ENCODE data around the gene APBB2. TPM values are rescaled to one million over a fixed set of nuclear protein-coding genes. Genes with fewer than 3 reads are reported as not detected.

APBB2 gene
- total RNA-seq, 4 donors from 2014 or later = 51.7 to 75.9 (median 71.1) TPM

DNA sequence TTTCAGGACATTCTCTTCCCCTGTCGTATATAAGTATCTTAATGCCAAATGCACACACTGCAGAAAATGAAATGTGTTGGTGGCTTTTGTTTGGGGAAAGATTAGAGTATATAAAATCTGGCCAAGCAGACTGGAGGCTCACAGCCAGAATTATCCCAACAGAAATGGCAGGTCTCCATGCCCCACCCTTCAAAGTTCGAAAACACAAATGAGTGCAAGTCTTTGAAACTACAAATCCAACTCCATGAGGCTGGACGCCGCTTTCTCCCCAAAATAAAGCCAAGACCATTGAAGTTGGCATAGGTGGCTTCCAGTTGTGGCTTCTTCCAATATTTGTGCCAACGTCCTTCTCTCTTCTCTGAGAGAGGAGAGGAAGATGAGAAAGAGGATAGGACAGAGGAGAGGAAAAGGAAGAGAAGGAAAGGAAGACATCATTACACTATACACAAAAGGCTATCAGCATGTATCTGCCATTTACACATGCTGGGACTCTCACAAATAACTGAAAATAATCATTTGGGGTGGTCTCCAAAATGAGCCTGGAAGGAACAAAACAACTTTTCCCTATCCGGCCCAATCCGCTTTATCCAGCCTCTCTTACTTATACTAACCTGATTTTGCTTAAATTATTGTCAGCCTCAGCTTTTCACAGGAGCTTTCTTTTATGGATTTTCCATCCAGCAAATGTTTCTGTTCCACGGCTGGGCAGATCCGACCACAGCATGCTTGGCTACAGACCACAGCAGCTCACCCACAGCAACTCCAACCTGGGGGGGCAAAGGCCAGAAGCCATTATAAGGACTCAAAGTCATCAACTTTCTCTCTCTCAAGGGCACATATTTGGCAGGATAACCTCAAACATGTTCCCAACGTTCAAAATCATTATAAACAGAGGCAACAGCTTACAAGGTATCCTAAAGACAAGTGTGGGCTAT lies 71.7 kb downstream of the APBB2 start:
- WGBS = 52% methylated on average over 10 of the region's 10 CpGs
- intact Hi-C loops (cut with DNase I) = no loop called here
- no peaks in the 10 kb centered on the region for H3K27me3 ChIP-seq
- H3K4me3 ChIP-seq = peak overlapping the region in 3 of 4 donors; percentile 0 to 17 (median 1)
- no peaks in the 10 kb centered on the region for H3K36me3 ChIP-seq
- H3K27ac ChIP-seq (replicated peaks in 1 of 4) = peak overlapping the region; percentile 78 to 89 (median 85)
- DNase-seq (ENCODE audit: extremely low spot score) = no peak
- H3K4me1 ChIP-seq = peaks cover 45 to 68% (median 60%) of the 10 kb centered on the region in 4 donors
- no peaks in the 10 kb centered on the region for H3K9me3 ChIP-seq
- TF ChIP-seq EP300 (IDR thresholded peaks at IDR 0.05) = no peak
- no peak for TF ChIP-seq POLR2AphosphoS5 (IDR thresholded peaks at IDR 0.05)
- TF ChIP-seq, protein P1, sequence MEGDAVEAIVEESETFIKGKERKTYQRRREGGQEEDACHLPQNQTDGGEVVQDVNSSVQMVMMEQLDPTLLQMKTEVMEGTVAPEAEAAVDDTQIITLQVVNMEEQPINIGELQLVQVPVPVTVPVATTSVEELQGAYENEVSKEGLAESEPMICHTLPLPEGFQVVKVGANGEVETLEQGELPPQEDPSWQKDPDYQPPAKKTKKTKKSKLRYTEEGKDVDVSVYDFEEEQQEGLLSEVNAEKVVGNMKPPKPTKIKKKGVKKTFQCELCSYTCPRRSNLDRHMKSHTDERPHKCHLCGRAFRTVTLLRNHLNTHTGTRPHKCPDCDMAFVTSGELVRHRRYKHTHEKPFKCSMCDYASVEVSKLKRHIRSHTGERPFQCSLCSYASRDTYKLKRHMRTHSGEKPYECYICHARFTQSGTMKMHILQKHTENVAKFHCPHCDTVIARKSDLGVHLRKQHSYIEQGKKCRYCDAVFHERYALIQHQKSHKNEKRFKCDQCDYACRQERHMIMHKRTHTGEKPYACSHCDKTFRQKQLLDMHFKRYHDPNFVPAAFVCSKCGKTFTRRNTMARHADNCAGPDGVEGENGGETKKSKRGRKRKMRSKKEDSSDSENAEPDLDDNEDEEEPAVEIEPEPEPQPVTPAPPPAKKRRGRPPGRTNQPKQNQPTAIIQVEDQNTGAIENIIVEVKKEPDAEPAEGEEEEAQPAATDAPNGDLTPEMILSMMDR (IDR thresholded peaks at IDR 0.05) = no peak
- no peak for TF ChIP-seq POLR2A (IDR thresholded peaks at IDR 0.05; ENCODE audit: low read depth)

DNA sequence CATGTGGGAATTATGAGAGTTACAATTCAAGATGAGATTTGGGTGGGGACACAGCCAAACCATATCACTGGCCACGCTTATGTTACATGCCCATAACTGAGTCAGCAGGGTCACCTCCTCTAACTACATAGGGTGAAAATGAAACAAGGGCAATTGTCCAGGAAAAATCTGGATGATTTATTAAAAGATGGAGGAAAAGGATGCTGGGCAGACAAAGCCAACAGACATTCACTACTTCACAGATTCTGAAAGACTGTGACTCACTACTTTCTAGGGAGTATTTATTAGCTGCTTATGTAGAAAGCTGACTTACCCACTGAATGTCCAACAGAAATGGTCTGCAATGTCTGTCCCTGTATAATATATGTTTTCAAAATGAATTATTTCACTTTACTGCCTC lies 72.4 kb downstream of the APBB2 start:
- H3K27me3 ChIP-seq = no peaks in the 10 kb centered on the region
- H3K4me1 ChIP-seq = peaks cover 42 to 61% (median 55%) of the 10 kb centered on the region in 4 donors
- no peak for DNase-seq (ENCODE audit: extremely low spot score)
- H3K36me3 ChIP-seq = no peaks in the 10 kb centered on the region
- WGBS = 44% methylated on average over 1 of the region's 1 CpG
- H3K9me3 ChIP-seq = no peaks in the 10 kb centered on the region
- no peak overlapping the region for H3K4me3 ChIP-seq
- intact Hi-C loops (cut with DNase I) = no loop called here
- peak overlapping the region; percentile 78 to 89 (median 85) for H3K27ac ChIP-seq (replicated peaks in 1 of 4)
- TF ChIP-seq POLR2AphosphoS5 (IDR thresholded peaks at IDR 0.05) (no peak), POLR2A (IDR thresholded peaks at IDR 0.05; ENCODE audit: low read depth) (no peak), EP300 (IDR thresholded peaks at IDR 0.05) (no peak)
- TF ChIP-seq, protein P1 (IDR thresholded peaks at IDR 0.05) = no peak

DNA sequence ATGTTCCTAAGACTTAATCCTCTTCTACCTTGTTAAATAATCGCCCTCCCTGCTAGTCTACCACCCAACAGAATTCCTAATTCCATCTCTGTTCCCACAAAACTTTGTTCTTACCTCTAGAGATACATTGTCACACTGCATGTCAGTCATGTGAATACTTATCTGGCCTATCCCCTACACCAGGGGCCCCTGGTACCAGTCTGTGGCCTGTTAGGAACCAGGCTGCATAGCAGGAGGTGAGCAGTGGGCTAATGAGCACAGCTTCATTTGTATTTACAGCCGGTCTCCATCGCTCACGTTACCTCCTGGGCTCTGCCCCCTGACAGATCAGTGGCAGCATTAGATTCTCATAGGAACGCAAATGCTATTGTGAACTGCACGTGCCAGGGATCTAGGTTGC lies 73.9 kb downstream of the APBB2 start:
- no peaks in the 10 kb centered on the region for H3K9me3 ChIP-seq
- 93% methylated on average over 6 of the region's 6 CpGs for WGBS
- intact Hi-C loops (cut with DNase I) = no loop called here
- H3K27ac ChIP-seq (replicated peaks in 1 of 4) = no peak overlapping the region
- H3K36me3 ChIP-seq = no peaks in the 10 kb centered on the region
- DNase-seq (ENCODE audit: extremely low spot score) = no peak
- no peaks in the 10 kb centered on the region for H3K27me3 ChIP-seq
- no peak overlapping the region for H3K4me3 ChIP-seq
- TF ChIP-seq POLR2AphosphoS5 (IDR thresholded peaks at IDR 0.05) = no peak
- peaks cover 35 to 50% (median 47%) of the 10 kb centered on the region in 4 donors for H3K4me1 ChIP-seq

DNA sequence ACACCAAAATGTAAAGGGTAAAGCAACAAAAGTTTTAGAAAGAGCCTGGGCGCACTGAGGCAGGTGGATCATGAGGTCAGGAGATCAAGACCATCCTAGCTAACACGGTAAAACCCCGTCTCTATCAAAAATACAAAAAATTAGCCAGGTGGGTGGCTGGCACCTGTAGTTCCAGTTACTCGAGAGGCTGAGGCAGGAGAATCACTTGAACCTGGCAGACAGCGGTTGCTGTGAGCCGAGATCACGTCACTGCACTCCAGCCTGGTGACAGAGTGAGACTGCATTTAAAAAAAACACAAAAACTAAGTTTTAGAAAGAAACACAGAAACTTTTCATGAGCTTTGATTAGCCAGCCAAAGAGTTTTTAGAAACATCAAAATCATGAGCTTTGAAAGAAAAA lies 76.5 kb downstream of the APBB2 start:
- Histone ChIP-seq H3K27me3 (no peaks in the 10 kb centered on the region), H3K36me3 (no peaks in the 10 kb centered on the region), H3K27ac (replicated peaks in 1 of 4) (no peak overlapping the region), H3K4me3 (no peak overlapping the region), H3K9me3 (no peaks in the 10 kb centered on the region), H3K4me1 (peaks cover 13 to 40% (median 33%) of the 10 kb centered on the region in 4 donors)
- WGBS = 91% methylated on average over 7 of the region's 7 CpGs
- no peak for TF ChIP-seq EP300 (IDR thresholded peaks at IDR 0.05)
- no peak for TF ChIP-seq POLR2A (IDR thresholded peaks at IDR 0.05; ENCODE audit: low read depth)
- no peak for TF ChIP-seq POLR2AphosphoS5 (IDR thresholded peaks at IDR 0.05)
- TF ChIP-seq, protein P1 (IDR thresholded peaks at IDR 0.05) = no peak
- intact Hi-C loops (cut with DNase I) = no loop called here
- no peak for DNase-seq (ENCODE audit: extremely low spot score)

DNA sequence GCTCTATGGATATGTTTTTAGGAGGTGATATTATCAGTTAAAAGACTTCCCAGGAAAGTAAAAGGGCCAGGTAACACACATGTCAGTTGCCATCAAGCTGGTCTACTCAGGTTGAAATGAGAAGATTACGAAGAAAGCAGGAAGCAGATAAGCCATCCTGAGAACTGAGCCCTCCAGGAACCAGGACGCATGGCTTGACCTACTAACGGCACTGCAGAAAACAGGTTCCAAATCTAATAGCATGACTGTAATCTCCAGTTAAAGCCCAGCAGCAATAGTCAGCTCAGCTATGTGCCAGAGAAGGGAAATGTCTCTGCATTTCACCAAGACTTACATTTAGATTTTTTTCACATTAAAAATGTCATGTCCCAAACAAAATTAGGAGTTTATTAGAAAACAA lies 77.9 kb downstream of the APBB2 start:
- intact Hi-C loops (cut with DNase I) = no loop called here
- Histone ChIP-seq H3K9me3 (no peaks in the 10 kb centered on the region), H3K27ac (replicated peaks in 1 of 4) (no peak overlapping the region), H3K4me1 (peaks cover 3 to 26% (median 19%) of the 10 kb centered on the region in 4 donors), H3K4me3 (no peak overlapping the region), H3K36me3 (no peaks in the 10 kb centered on the region), H3K27me3 (no peaks in the 10 kb centered on the region)
- DNase-seq (ENCODE audit: extremely low spot score) = no peak
- 88% methylated on average over 3 of the region's 3 CpGs for WGBS
- TF ChIP-seq POLR2A (IDR thresholded peaks at IDR 0.05; ENCODE audit: low read depth) (no peak), EP300 (IDR thresholded peaks at IDR 0.05) (no peak), POLR2AphosphoS5 (IDR thresholded peaks at IDR 0.05) (no peak)
- TF ChIP-seq, protein P1 (IDR thresholded peaks at IDR 0.05) = no peak

All from esophagus muscularis mucosa (tissue), 4 donors.